ENCODE measurements around the gene FAM136A.
"Not testable (repeated sequence)": the region's sequence is repeated elsewhere in the genome, so short reads cannot be mapped to it uniquely, and the experiment has no call there.

FAM136A gene

GRCh38 chr2:70321370-70321769 is 19.5 kb upstream of the FAM136A start:
- DNase-seq (ENCODE audit: low read depth): no peak
- TF ChIP-seq CTCF (conservative IDR thresholded peaks at IDR 0.05; ENCODE audit: low read depth, low read length): no peak
- H3K4me3 ChIP-seq (ENCODE audit: low read depth, low read length): no peak overlapping the region

GRCh38 chr2:70314640-70315039 is 12.8 kb upstream of the FAM136A start:
- no peak overlapping the region for H3K4me3 ChIP-seq (ENCODE audit: low read depth, low read length)
- no peak for TF ChIP-seq CTCF (conservative IDR thresholded peaks at IDR 0.05; ENCODE audit: low read depth, low read length)
- no peak for DNase-seq (ENCODE audit: low read depth)

- H3K4me3 ChIP-seq (ENCODE audit: low read depth, low read length): no peak overlapping the region
- DNase-seq (ENCODE audit: low read depth): no peak
- no peak for TF ChIP-seq CTCF (conservative IDR thresholded peaks at IDR 0.05; ENCODE audit: low read depth, low read length)
Observed at GRCh38 chr2:70312560-70312959, 10.7 kb upstream of the FAM136A start.

DNA sequence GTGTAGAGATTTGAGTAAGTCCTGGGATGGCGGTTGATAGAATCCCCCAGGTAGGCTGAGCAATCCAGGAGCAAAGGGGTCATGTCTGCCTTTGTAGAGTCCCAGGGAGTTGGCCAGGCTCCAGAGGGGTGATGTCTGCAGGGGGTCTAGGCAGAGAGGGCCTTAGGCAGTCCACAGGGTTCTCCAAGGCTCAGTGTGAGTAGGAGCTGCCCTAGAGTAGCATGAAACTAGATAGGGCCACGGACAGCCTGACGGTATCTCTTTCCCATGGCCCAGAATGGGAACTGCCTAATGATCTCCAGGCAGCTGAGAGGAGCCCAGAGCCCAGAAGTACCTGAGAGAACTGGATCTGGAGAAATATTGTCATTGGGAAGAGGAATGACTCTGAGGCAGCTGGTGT is 9.0 kb upstream of the FAM136A start:
- no peak overlapping the region for H3K4me3 ChIP-seq (ENCODE audit: low read depth, low read length)
- DNase-seq (ENCODE audit: low read depth): no peak
- TF ChIP-seq CTCF (conservative IDR thresholded peaks at IDR 0.05; ENCODE audit: low read depth, low read length): no peak

- no peak for TF ChIP-seq CTCF (conservative IDR thresholded peaks at IDR 0.05; ENCODE audit: low read depth, low read length)
- no peak overlapping the region for H3K4me3 ChIP-seq (ENCODE audit: low read depth, low read length)
- no peak for DNase-seq (ENCODE audit: low read depth)
Observed at GRCh38 chr2:70305531-70305930, 3.7 kb upstream of the FAM136A start.

GRCh38 chr2:70304498-70304897 is 2.6 kb upstream of the FAM136A start:
- H3K4me3 ChIP-seq (ENCODE audit: low read depth, low read length): no peak overlapping the region
- no peak for DNase-seq (ENCODE audit: low read depth)
- no peak for TF ChIP-seq CTCF (conservative IDR thresholded peaks at IDR 0.05; ENCODE audit: low read depth, low read length)

- DNase-seq (ENCODE audit: low read depth): no peak
- TF ChIP-seq CTCF (conservative IDR thresholded peaks at IDR 0.05; ENCODE audit: low read depth, low read length): no peak
- no peak overlapping the region for H3K4me3 ChIP-seq (ENCODE audit: low read depth, low read length)
Observed at GRCh38 chr2:70303186-70303585, 1.3 kb upstream of the FAM136A start.

- DNase-seq (ENCODE audit: low read depth); H3K4me3 ChIP-seq (ENCODE audit: low read depth, low read length): not testable (repeated sequence)
Observed at GRCh38 chr2:70302195-70302546, 304 bp upstream of the FAM136A start.

Measured in choroid plexus epithelial cell (primary cell).